T-cell (primary cell): ENCODE results near the gene DARS1. TPM values are rescaled to one million over a fixed set of nuclear protein-coding genes. Genes with fewer than 3 reads are reported as not detected.
"Not testable (repeated sequence)": the region's sequence is repeated elsewhere in the genome, so short reads cannot be mapped to it uniquely, and the experiment has no call there.

Source experiments
- ATAC-seq, 4 experiments: fragments of 200-7000 bp in 3 of 4; fragments of 150-1000 bp in 1 of 4; cut with Tn5 transposase; replicated peaks in 1 of 4; 1 replicate in 3 of 4; 2 replicates in 1 of 4; pipeline ENCODE4 v1.10.0; 2021; ENCODE audit warnings: moderate library complexity in 3 of 4, mild to moderate bottlenecking in 2 of 4, moderate number of reproducible peaks in 1 of 4
- CTCF ChIA-PET, 2 donors: fragments of 300-600 bp; sonication (Branson Sonifier 250); formaldehyde crosslinking; loops; one replicate each; lab custom pipeline; 2022; ENCODE audit warnings: antibody characterized with exemption in 2 of 2; lab: Charles Lee
- POLR2A ChIA-PET, 2 donors: fragments of 300-600 bp; sonication (Branson Sonifier 250); formaldehyde crosslinking; loops; one replicate each; lab custom pipeline; 2022; ENCODE audit warnings: antibody characterized with exemption in 2 of 2; lab: Charles Lee
- DNase-seq, 35 experiments: peaks; one replicate each; pipeline versions ENCODE4 v3.0.0 to v3.0.0-alpha.2; 2013 to 2023
- H3K27ac ChIP-seq: one replicate; pipeline ENCODE4 v1.5.1; 2013; ENCODE audit warnings: low read length
- H3K27me3 ChIP-seq, 2 experiments: replicated peaks in 1 of 2; 1 replicate in 1 of 2; 2 replicates in 1 of 2; pipeline versions ENCODE4 v1.6.1 to v1.7.0; 2013; ENCODE audit warnings: low read length in 1 of 2, mixed read lengths in 1 of 2; ENCODE audit not compliant: control insufficient read depth in 2 of 2, insufficient read depth in 2 of 2; ENCODE audit errors: extremely low read depth in 1 of 2
- H3K36me3 ChIP-seq, 2 donors: 1 replicate in 1 of 2; 2 replicates in 1 of 2; pipeline versions ENCODE4 v1.6.1 to v1.7.0; 2013; ENCODE audit warnings: low read length in 1 of 2; ENCODE audit not compliant: control insufficient read depth in 2 of 2, insufficient read depth in 1 of 2; ENCODE audit errors: extremely low read depth in 1 of 2
- H3K4me1 ChIP-seq, 2 experiments: 1 replicate in 1 of 2; 2 replicates in 1 of 2; pipeline versions ENCODE4 v1.6.1 to v1.7.0; 2013; ENCODE audit warnings: low read length in 2 of 2, mixed read lengths in 1 of 2; ENCODE audit not compliant: insufficient read depth in 2 of 2, control insufficient read depth in 1 of 2; ENCODE audit errors: extremely low read depth in 1 of 2
- H3K4me3 ChIP-seq, 2 donors: 1 replicate in 1 of 2; 2 replicates in 1 of 2; pipeline versions ENCODE4 v1.5.1 to v1.7.0; 2013; ENCODE audit warnings: mild to moderate bottlenecking in 2 of 2, low read length in 1 of 2, moderate library complexity in 1 of 2; ENCODE audit not compliant: control insufficient read depth in 1 of 2; ENCODE audit errors: extremely low read depth in 1 of 2
- H3K9me3 ChIP-seq: 2 replicates; pipeline ENCODE4 v1.7.0; 2013
- H3K27ac Mint-ChIP-seq, 2 donors: one replicate each; pipeline ENCODE4 v1.8.0; 2020 to 2021; ENCODE audit warnings: mild to moderate bottlenecking in 2 of 2, mixed read lengths in 2 of 2
- H3K27me3 Mint-ChIP-seq, 2 donors: one replicate each; pipeline ENCODE4 v1.8.0; 2021 to 2022; ENCODE audit warnings: mixed read lengths in 2 of 2
- H3K36me3 Mint-ChIP-seq: one replicate; pipeline ENCODE4 v1.8.0; 2021; ENCODE audit warnings: mixed read lengths
- H3K4me1 Mint-ChIP-seq, 3 donors: one replicate each; pipeline ENCODE4 v1.8.0; 2020 to 2022; ENCODE audit warnings: mixed read lengths in 3 of 3, mild to moderate bottlenecking in 1 of 3
- H3K4me3 Mint-ChIP-seq, 3 donors: one replicate each; pipeline ENCODE4 v1.8.0; 2020 to 2022; ENCODE audit warnings: mild to moderate bottlenecking in 3 of 3, mixed read lengths in 3 of 3, moderate library complexity in 3 of 3
- H3K9me3 Mint-ChIP-seq, 3 donors: one replicate each; pipeline ENCODE4 v1.8.0; 2020 to 2022; ENCODE audit warnings: mixed read lengths in 3 of 3
- WGBS: methylation state at CpG from one replicate; pipeline ENCODE4 v1.1.5; 2013; ENCODE audit warnings: missing lambda C conversion rate; ENCODE audit not compliant: insufficient coverage; 5-methylcytosine and 5-hydroxymethylcytosine counted together
- total RNA-seq, 35 experiments: library from RNA in 6 of 35; stranded (reverse) in 6 of 35; fragments of 120-200 nt in 1 of 35; gene quantifications; one replicate each; pipeline versions ENCODE4 v1.2.1 to v1.2.4 and lab custom pipeline; 2013 to 2026

The DARS1 gene
- total RNA-seq, 5 donors from 2014 or later (not counting 1 experiment from before 2014, with no cell fraction given) = 48.2 to 77.4 (median 69.4) TPM

GRCh38 chr2:135893374-135893794 is 92.0 kb downstream of the DARS1 start:
- Histone ChIP-seq H3K4me3 (no peak overlapping the region), H3K9me3 (no peaks in the 10 kb centered on the region), H3K36me3 (no peaks in the 10 kb centered on the region), H3K4me1 (no peaks in the 10 kb centered on the region), H3K27ac (no peak overlapping the region), H3K27me3 (no peaks in the 10 kb centered on the region)
- POLR2A ChIA-PET = interaction anchor here in 1 of 2 donors (0.6 kb wide), 2 partner anchors 22 to 827 kb away, joined by 4 read pairs; no protein-coding TSS in a partner anchor
- Mint-ChIP-seq H3K4me3 (no peak overlapping the region), H3K36me3 (peaks cover 4% of the 10 kb centered on the region), H3K9me3 (no peaks in the 10 kb centered on the region), H3K27me3 (peaks cover 0 to 2% of the 10 kb centered on the region in 2 donors), H3K4me1 (no peaks in the 10 kb centered on the region), H3K27ac (no peak overlapping the region)
- no CpG with 5 or more reads among the region's 2 CpGs for WGBS
- DNase-seq = no peak
- CTCF ChIA-PET = no interaction called here
- ATAC-seq = no peak

- DNase-seq = no peak
- ChIA-PET POLR2A (no interaction called here), CTCF (no interaction called here)
- H3K27ac Mint-ChIP-seq = no peak overlapping the region
- no peak for ATAC-seq
- Histone ChIP-seq H3K36me3 (no peaks in the 10 kb centered on the region), H3K4me3 (no peak overlapping the region), H3K9me3 (no peaks in the 10 kb centered on the region), H3K27ac (no peak overlapping the region), H3K27me3 (no peaks in the 10 kb centered on the region), H3K4me1 (no peaks in the 10 kb centered on the region)
- H3K4me3 Mint-ChIP-seq = no peak overlapping the region
- H3K9me3 Mint-ChIP-seq = no peaks in the 10 kb centered on the region
- peaks cover 0 to 2% of the 10 kb centered on the region in 2 donors for H3K27me3 Mint-ChIP-seq
- H3K36me3 Mint-ChIP-seq = no peaks in the 10 kb centered on the region
- H3K4me1 Mint-ChIP-seq = no peaks in the 10 kb centered on the region
- 28% methylated on average over 3 of the region's 6 CpGs for WGBS
These were observed 94.6 kb downstream of the DARS1 start for GRCh38 chr2:135890835-135891234.

- H3K4me3 ChIP-seq = no peak overlapping the region
- ATAC-seq (no peak), DNase-seq (no peak)
- ChIA-PET POLR2A (no interaction called here), CTCF (interaction anchor here in 1 of 2 donors (0.5 kb wide), 1 partner anchor 65 kb away, joined by 4 read pairs; no protein-coding TSS in a partner anchor)
- no peaks in the 10 kb centered on the region for H3K9me3 ChIP-seq
- Mint-ChIP-seq H3K4me1 (no peaks in the 10 kb centered on the region), H3K36me3 (no peaks in the 10 kb centered on the region), H3K27ac (no peak overlapping the region), H3K4me3 (no peak overlapping the region), H3K9me3 (no peaks in the 10 kb centered on the region), H3K27me3 (peaks cover 4 to 7% of the 10 kb centered on the region in 2 donors)
- WGBS = 100% methylated on average over 2 of the region's 4 CpGs
- no peaks in the 10 kb centered on the region for H3K4me1 ChIP-seq
- H3K36me3 ChIP-seq = no peaks in the 10 kb centered on the region
- no peaks in the 10 kb centered on the region for H3K27me3 ChIP-seq
- no peak overlapping the region for H3K27ac ChIP-seq
These were observed 95.3 kb downstream of the DARS1 start for GRCh38 chr2:135890149-135890548.

- H3K27ac ChIP-seq, H3K4me3 Mint-ChIP-seq, H3K9me3 Mint-ChIP-seq, H3K4me1 ChIP-seq, DNase-seq, H3K4me1 Mint-ChIP-seq, H3K27ac Mint-ChIP-seq, POLR2A ChIA-PET, H3K27me3 ChIP-seq, H3K36me3 ChIP-seq, H3K36me3 Mint-ChIP-seq, H3K4me3 ChIP-seq, H3K27me3 Mint-ChIP-seq, H3K9me3 ChIP-seq, ATAC-seq: not testable (repeated sequence)
- 78% methylated on average over 5 of the region's 5 CpGs for WGBS
- CTCF ChIA-PET = interaction anchor here in 1 of 2 donors (0.6 kb wide), 1 partner anchor 848 kb away, joined by 6 read pairs; no protein-coding TSS in a partner anchor
These were observed 96.8 kb downstream of the DARS1 start for GRCh38 chr2:135888587-135888986.

- ChIA-PET POLR2A (no interaction called here), CTCF (no interaction called here)
- H3K4me3 Mint-ChIP-seq = no peak overlapping the region
- DNase-seq = no peak
- no peak overlapping the region for H3K27ac Mint-ChIP-seq
- no peaks in the 10 kb centered on the region for H3K4me1 Mint-ChIP-seq
- WGBS = 71% methylated on average over 2 of the region's 4 CpGs
- Histone ChIP-seq H3K9me3 (no peaks in the 10 kb centered on the region), H3K4me3 (no peak overlapping the region), H3K27ac (no peak overlapping the region), H3K4me1 (no peaks in the 10 kb centered on the region), H3K27me3 (no peaks in the 10 kb centered on the region), H3K36me3 (no peaks in the 10 kb centered on the region)
- no peak for ATAC-seq
- H3K36me3 Mint-ChIP-seq = no peaks in the 10 kb centered on the region
- no peaks in the 10 kb centered on the region for H3K9me3 Mint-ChIP-seq
- H3K27me3 Mint-ChIP-seq = peaks cover 5 to 12% of the 10 kb centered on the region in 2 donors
These were observed 99.7 kb downstream of the DARS1 start for GRCh38 chr2:135885709-135886108.

- H3K9me3 ChIP-seq = no peaks in the 10 kb centered on the region
- H3K4me3 Mint-ChIP-seq = no peak overlapping the region
- no peaks in the 10 kb centered on the region for H3K9me3 Mint-ChIP-seq
- POLR2A ChIA-PET = interaction anchor here in 1 of 2 donors (0.7 kb wide), 1 partner anchor 249 kb away, joined by 4 read pairs; no protein-coding TSS in a partner anchor
- no peaks in the 10 kb centered on the region for H3K36me3 ChIP-seq
- no peak for ATAC-seq
- H3K4me3 ChIP-seq = no peak overlapping the region
- peaks cover 3 to 9% (median 5%) of the 10 kb centered on the region in 3 donors for H3K4me1 Mint-ChIP-seq
- WGBS = 86% methylated on average over 1 of the region's 3 CpGs
- H3K27ac Mint-ChIP-seq = no peak overlapping the region
- H3K27ac ChIP-seq = no peak overlapping the region
- no peaks in the 10 kb centered on the region for H3K36me3 Mint-ChIP-seq
- no peak for DNase-seq
- H3K4me1 ChIP-seq = peaks cover 0 to 1% of the 10 kb centered on the region in 2 experiments
- no peaks in the 10 kb centered on the region for H3K27me3 ChIP-seq
- peaks cover 5 to 10% of the 10 kb centered on the region in 2 donors for H3K27me3 Mint-ChIP-seq
- CTCF ChIA-PET = no interaction called here
These were observed 103.0 kb downstream of the DARS1 start for GRCh38 chr2:135882415-135882814.
